HEK293T (cell line): ENCODE data around the gene ZHX3.

Source experiments
- ELF4 ChIP-seq: fragments of 450-650 bp; IDR thresholded peaks from 2 replicates; pipeline ENCODE4 v1.6.1; 2017; ENCODE audit warnings: antibody characterized with exemption
- LEF1 ChIP-seq: fragments of 450-650 bp; IDR thresholded peaks from 2 replicates; pipeline ENCODE4 v1.6.1; 2017; ENCODE audit warnings: mild to moderate bottlenecking, borderline replicate concordance
- PKNOX1 ChIP-seq: fragments of 450-650 bp; IDR thresholded peaks from 2 replicates; pipeline ENCODE4 v1.6.1; 2016

- TF ChIP-seq PKNOX1, result no peak
- no peak for TF ChIP-seq ELF4
- no peak for TF ChIP-seq LEF1
Measured at GRCh38 chr20:41329435-41330342, 12.2 kb upstream of the ZHX3 start.
